CD1c-positive myeloid dendritic cell (primary cell): ENCODE results near the gene MUC13.

ENCODE experiments used
- DNase-seq: peaks from one replicate; pipeline ENCODE4 v3.0.0-alpha.2; 2016; ENCODE audit errors: extremely low spot score

Gene MUC13

GRCh38 chr3:124878561-124879336, 55.8 kb downstream of the MUC13 start:
- DNase-seq: peak; percentile 38

GRCh38 chr3:124877674-124878073, 56.9 kb downstream of the MUC13 start:
- no peak for DNase-seq

GRCh38 chr3:124876401-124876878, 58.1 kb downstream of the MUC13 start:
- peak; percentile 72 for DNase-seq

GRCh38 chr3:124873226-124873625, 61.3 kb downstream of the MUC13 start:
- no peak for DNase-seq

GRCh38 chr3:124867511-124867910, 67.0 kb downstream of the MUC13 start:
- DNase-seq: no peak

- no peak for DNase-seq
Observed at GRCh38 chr3:124862006-124862405, 72.5 kb downstream of the MUC13 start.

GRCh38 chr3:124861041-124861440, 73.5 kb downstream of the MUC13 start:
- no peak for DNase-seq

- DNase-seq: peak; percentile 34
Observed at GRCh38 chr3:124860599-124860998, 74.0 kb downstream of the MUC13 start.

- no peak for DNase-seq
Observed at GRCh38 chr3:124859025-124859424, 75.5 kb downstream of the MUC13 start.

- no peak for DNase-seq
Observed at GRCh38 chr3:124858275-124858674, 76.3 kb downstream of the MUC13 start.

- peak; percentile 73 for DNase-seq
Observed at GRCh38 chr3:124856677-124857076, 77.9 kb downstream of the MUC13 start.
